Stromal cell of bone marrow (primary cell): Measurements from ENCODE around the gene ACOT11.

Experiments
- DNase-seq: peaks from one replicate; pipeline ENCODE4 v3.0.0-alpha.2; 2012; ENCODE audit warnings: low read depth

ACOT11 gene

GRCh38 chr1:54537611-54538010 lies 10.4 kb upstream of the ACOT11 start:
- DNase-seq = no peak

- DNase-seq = no peak
These were observed 9.5 kb upstream of the ACOT11 start for GRCh38 chr1:54538538-54538937.

- DNase-seq = no peak
These were observed 7.3 kb upstream of the ACOT11 start for GRCh38 chr1:54540582-54541295.

- no peak for DNase-seq
These were observed 5.7 kb upstream of the ACOT11 start for GRCh38 chr1:54542120-54542961.

- DNase-seq = no peak
These were observed 5.0 kb upstream of the ACOT11 start for GRCh38 chr1:54542962-54543539.

GRCh38 chr1:54543729-54544496 lies 4.1 kb upstream of the ACOT11 start:
- no peak for DNase-seq

GRCh38 chr1:54545916-54546635 lies 2.0 kb upstream of the ACOT11 start:
- DNase-seq = no peak

GRCh38 chr1:54546651-54547401 lies 1.2 kb upstream of the ACOT11 start:
- no peak for DNase-seq

- no peak for DNase-seq
These were observed 489 bp downstream of the ACOT11 start for GRCh38 chr1:54548389-54549044.

- DNase-seq = no peak
These were observed 1.3 kb downstream of the ACOT11 start for GRCh38 chr1:54549181-54549924.

GRCh38 chr1:54551891-54552290 lies 3.9 kb downstream of the ACOT11 start:
- no peak for DNase-seq

- DNase-seq = no peak
These were observed 5.7 kb downstream of the ACOT11 start for GRCh38 chr1:54553602-54554313.

- DNase-seq = no peak
These were observed 8.1 kb downstream of the ACOT11 start for GRCh38 chr1:54556110-54556509.

- DNase-seq = no peak
These were observed 9.8 kb downstream of the ACOT11 start for GRCh38 chr1:54557671-54558355.

GRCh38 chr1:54558434-54559030 lies 10.5 kb downstream of the ACOT11 start:
- DNase-seq = no peak

- DNase-seq = no peak
These were observed 11.1 kb downstream of the ACOT11 start for GRCh38 chr1:54559111-54559548.

GRCh38 chr1:54559771-54560231 lies 11.8 kb downstream of the ACOT11 start:
- DNase-seq = no peak
